Keratinocyte (primary cell): Measurements from ENCODE around the gene NUSAP1. TPM values are rescaled to one million over a fixed set of nuclear protein-coding genes. Genes with fewer than 3 reads are reported as not detected.

ENCODE experiments used
- DNase-seq: peaks from one replicate; pipeline ENCODE4 v3.0.0-alpha.2; 2011; ENCODE audit warnings: low read depth, missing footprints, low spot score
- FAIRE-seq: peaks from 2 replicates; lab custom pipeline; 2011; peaks lifted over from hg19 to GRCh38; lab: Jason Lieb, UNC
- H2AFZ ChIP-seq: 2 replicates; pipeline ENCODE4 v1.6.0; 2012; ENCODE audit warnings: low read length, control low read depth, inconsistent platforms; ENCODE audit not compliant: control insufficient read depth
- H3K27ac ChIP-seq: 2 replicates; pipeline ENCODE4 v1.5.1; 2011; ENCODE audit warnings: low read length; ENCODE audit not compliant: control insufficient read depth, insufficient read depth
- H3K27me3 ChIP-seq: 3 replicates; pipeline ENCODE4 v1.6.0; 2011; ENCODE audit warnings: low read length; ENCODE audit not compliant: control insufficient read depth, insufficient read depth; ENCODE audit errors: extremely low read depth
- H3K36me3 ChIP-seq, 2 experiments: 2 replicates in 1 of 2; 3 replicates in 1 of 2; pipeline ENCODE4 v1.5.1; 2011; ENCODE audit warnings: low read length in 2 of 2, mild to moderate bottlenecking in 1 of 2; ENCODE audit not compliant: control insufficient read depth in 2 of 2, insufficient read depth in 2 of 2; ENCODE audit errors: extremely low read depth in 1 of 2
- H3K4me1 ChIP-seq: 3 replicates; pipeline ENCODE4 v1.5.1; 2011; ENCODE audit warnings: low read length; ENCODE audit not compliant: control insufficient read depth, insufficient read depth; ENCODE audit errors: extremely low read depth
- H3K4me2 ChIP-seq: 3 replicates; pipeline ENCODE4 v1.6.0; 2011; ENCODE audit warnings: low read depth, low read length; ENCODE audit not compliant: control insufficient read depth, insufficient read depth; ENCODE audit errors: extremely low read depth
- H3K4me3 ChIP-seq, 3 experiments: fragments of 200-600 bp in 1 of 3; sonication (generic) in 1 of 3; 2 replicates in 2 of 3; 3 replicates in 1 of 3; pipeline ENCODE4 v1.5.1; 2011 to 2016; ENCODE audit warnings: low read length in 3 of 3, mild to moderate bottlenecking in 3 of 3, control low read depth in 2 of 3, inconsistent platforms in 1 of 3, low read depth in 1 of 3, mixed read lengths in 1 of 3, mixed run types in 1 of 3, moderate library complexity in 1 of 3; ENCODE audit not compliant: control insufficient read depth in 2 of 3, insufficient read depth in 2 of 3; ENCODE audit errors: extremely low read depth in 1 of 3
- H3K79me2 ChIP-seq: 2 replicates; pipeline ENCODE4 v1.6.0; 2012; ENCODE audit warnings: low read length; ENCODE audit not compliant: control insufficient read depth, insufficient read depth
- H3K9ac ChIP-seq: 3 replicates; pipeline ENCODE4 v1.6.0; 2011; ENCODE audit warnings: low read length; ENCODE audit not compliant: control insufficient read depth, insufficient read depth; ENCODE audit errors: extremely low read depth
- H3K9me1 ChIP-seq: 3 replicates; pipeline ENCODE4 v1.6.0; 2011; ENCODE audit warnings: low read length; ENCODE audit not compliant: control insufficient read depth, insufficient read depth; ENCODE audit errors: extremely low read depth
- H3K9me3 ChIP-seq: 2 replicates; pipeline ENCODE4 v1.5.1; 2012; ENCODE audit warnings: low read depth, low read length; ENCODE audit not compliant: control insufficient read depth
- H4K20me1 ChIP-seq: 3 replicates; pipeline ENCODE4 v1.6.0; 2011; ENCODE audit warnings: low read length; ENCODE audit not compliant: control insufficient read depth, insufficient read depth; ENCODE audit errors: extremely low read depth
- CTCF ChIP-seq, 3 experiments: IDR thresholded peaks in 1 of 3; conservative IDR thresholded peaks in 1 of 3; optimal IDR thresholded peaks in 1 of 3; 2 replicates in 2 of 3; 3 replicates in 1 of 3; pipeline versions ENCODE3 to v1.5.1; 2011; ENCODE audit warnings: low read length in 3 of 3, mild to moderate bottlenecking in 3 of 3, moderate library complexity in 2 of 3, control low read depth in 1 of 3, inconsistent platforms in 1 of 3; ENCODE audit not compliant: insufficient read depth in 2 of 3; ENCODE audit errors: extremely low read depth in 1 of 3
- EZH2 ChIP-seq: IDR thresholded peaks from one replicate; pipeline ENCODE4 v1.6.1; 2012; ENCODE audit warnings: inconsistent platforms, mild to moderate bottlenecking, low read length, moderate library complexity
- dilution Hi-C: fragments of 300-500 bp; cut with MboI; formaldehyde crosslinking; loops from one replicate; pipeline ENCODE4 v1.7.0; 2020; ENCODE audit warnings: low sequenced_read_pairs; ENCODE audit not compliant: extremely low pct_ligation_motif_present
- polyA plus RNA-seq, 5 experiments: library from polyadenylated mRNA; depleted of rRNA in 3 of 5; stranded (reverse) in 3 of 5; stranded (forward) in 1 of 5; unstranded in 1 of 5; fragments of >200 nt; gene quantifications; 1 replicate in 1 of 5; 2 replicates in 3 of 5; 3 replicates in 1 of 5; pipeline versions ENCODE4 v1.2.1 to v1.2.3, GENCODE V29; 2011 to 2012; ENCODE audit warnings: missing spikeins in 2 of 5, low read depth in 1 of 5, low replicate concordance in 1 of 5

Gene NUSAP1
- polyA plus RNA-seq, 1 donor (not counting 4 experiments of a cell fraction or from before 2014, with no cell fraction given): 39.5 TPM

- peak overlapping the region in 2 of 3 experiments; percentile 3 to 15 for H3K4me3 ChIP-seq
- H3K4me2 ChIP-seq: peak overlapping the region; percentile 83
- peak overlapping the region; percentile 22 for H3K9ac ChIP-seq
- no peaks in the 10 kb centered on the region for H3K27me3 ChIP-seq
- dilution Hi-C loops: no loop called here
- H3K27ac ChIP-seq: no peak overlapping the region
- peaks cover 51% of the 10 kb centered on the region for H3K79me2 ChIP-seq
- FAIRE-seq: no peak
- TF ChIP-seq CTCF (optimal IDR thresholded peaks at IDR 0.05 in 1 of 3, IDR thresholded peaks at IDR 0.05 in 1 of 3, conservative IDR thresholded peaks at IDR 0.05 in 1 of 3; ENCODE audit: extremely low read depth in 1 of 3, insufficient read depth in 2 of 3, low read length in 3 of 3) (no peak), EZH2 (no peak)
- H3K9me1 ChIP-seq: no peaks in the 10 kb centered on the region
- no peaks in the 10 kb centered on the region for H3K36me3 ChIP-seq
- H2AFZ ChIP-seq: no peak overlapping the region
- H3K4me1 ChIP-seq: peaks cover 26% of the 10 kb centered on the region
- no peak for DNase-seq
- no peaks in the 10 kb centered on the region for H3K9me3 ChIP-seq
- no peaks in the 10 kb centered on the region for H4K20me1 ChIP-seq
Measured at GRCh38 chr15:41334293-41335120, 1.8 kb downstream of the NUSAP1 start.

GRCh38 chr15:41336549-41336948 is 3.9 kb downstream of the NUSAP1 start:
- DNase-seq (no peak), FAIRE-seq (no peak)
- H3K79me2 ChIP-seq: peaks cover 60% of the 10 kb centered on the region
- peak overlapping the region; percentile 48 for H2AFZ ChIP-seq
- peaks cover 17% of the 10 kb centered on the region for H3K4me1 ChIP-seq
- H3K4me3 ChIP-seq: no peak overlapping the region
- dilution Hi-C loops: no loop called here
- H4K20me1 ChIP-seq: no peaks in the 10 kb centered on the region
- H3K27ac ChIP-seq: peak overlapping the region; percentile 41
- peak overlapping the region; percentile 61 for H3K4me2 ChIP-seq
- H3K36me3 ChIP-seq: peaks cover 0 to 7% of the 10 kb centered on the region in 2 experiments
- no peaks in the 10 kb centered on the region for H3K27me3 ChIP-seq
- no peak overlapping the region for H3K9ac ChIP-seq
- no peaks in the 10 kb centered on the region for H3K9me1 ChIP-seq
- no peaks in the 10 kb centered on the region for H3K9me3 ChIP-seq
- no peak for TF ChIP-seq CTCF (optimal IDR thresholded peaks at IDR 0.05 in 1 of 3, IDR thresholded peaks at IDR 0.05 in 1 of 3, conservative IDR thresholded peaks at IDR 0.05 in 1 of 3; ENCODE audit: extremely low read depth in 1 of 3, insufficient read depth in 2 of 3, low read length in 3 of 3)
- no peak for TF ChIP-seq EZH2
